HG03159 (cell line): ENCODE results near the gene RTBDN.

Source experiments
- ATAC-seq: cut with Tn5 transposase; IDR thresholded peaks from one replicate; pipeline ENCODE4 v1.9.1; 2021; ENCODE audit warnings: mild to moderate bottlenecking, moderate library complexity; ENCODE audit not compliant: unreplicated experiment

Gene RTBDN

GRCh38 chr19:12834566-12834943 lies at the start of gene RTBDN:
TSS of gene RTBDN (minus strand) at chr19:12834579. CDS start at chr19:12829979, 4,600 bp downstream.
- no peak for ATAC-seq

- no peak for ATAC-seq
Measured at GRCh38 chr19:12882589-12882988, 48.2 kb upstream of the RTBDN start.

- peak; percentile 80 for ATAC-seq
Measured at GRCh38 chr19:12881172-12881808, 46.9 kb upstream of the RTBDN start, which contains the start of gene DNASE2. TSS of gene DNASE2 (minus strand) at chr19:12881449. CDS start at chr19:12881375, 74 bp downstream.

GRCh38 chr19:12880551-12881171 lies 46.3 kb upstream of the RTBDN start:
- ATAC-seq, result peak; percentile 10

GRCh38 chr19:12875086-12875485 lies 40.7 kb upstream of the RTBDN start:
- ATAC-seq, result no peak

- no peak for ATAC-seq
Measured at GRCh38 chr19:12873891-12874745, 39.7 kb upstream of the RTBDN start.

GRCh38 chr19:12872941-12873890 lies 38.8 kb upstream of the RTBDN start:
- ATAC-seq, result no peak

- no peak for ATAC-seq
Measured at GRCh38 chr19:12872255-12872654, 37.9 kb upstream of the RTBDN start.

GRCh38 chr19:12871681-12872080 lies 37.3 kb upstream of the RTBDN start:
- ATAC-seq, result no peak

- no peak for ATAC-seq
Measured at GRCh38 chr19:12868540-12869112, 34.2 kb upstream of the RTBDN start.

GRCh38 chr19:12867120-12868099 lies 33.0 kb upstream of the RTBDN start:
- no peak for ATAC-seq

GRCh38 chr19:12866416-12867119 lies 32.2 kb upstream of the RTBDN start:
- no peak for ATAC-seq

GRCh38 chr19:12865746-12866415 lies 31.5 kb upstream of the RTBDN start:
- ATAC-seq, result no peak

GRCh38 chr19:12864721-12865715 lies 30.6 kb upstream of the RTBDN start:
- ATAC-seq, result no peak

GRCh38 chr19:12864143-12864542 lies 29.8 kb upstream of the RTBDN start:
- ATAC-seq, result no peak

GRCh38 chr19:12859546-12859945 lies 25.2 kb upstream of the RTBDN start:
- ATAC-seq, result no peak
